ENCODE data around the gene FBXW12.

DNA sequence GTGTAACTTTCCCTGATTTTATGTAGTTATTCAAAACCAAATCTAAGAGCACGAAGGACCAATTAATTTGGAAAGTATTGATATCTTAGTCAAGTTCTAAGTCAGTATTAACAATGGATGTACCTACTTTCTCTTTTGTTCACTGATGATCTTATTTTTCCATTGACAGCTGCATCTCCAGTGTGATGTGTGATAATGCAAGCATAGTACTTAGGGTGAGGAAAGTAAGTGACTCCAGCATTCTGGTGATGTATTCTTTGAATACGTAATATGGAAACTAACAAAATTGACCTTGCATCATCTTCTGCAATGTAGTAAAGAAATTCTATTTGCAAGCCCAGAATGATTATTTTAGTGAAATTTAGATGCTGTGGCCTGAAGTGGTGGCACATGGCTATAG, 22.4 kb downstream of the FBXW12 start:
- TF ChIP-seq CTCF (IDR thresholded peaks at IDR 0.05 in 4 of 5, conservative IDR thresholded peaks at IDR 0.05 in 1 of 5) (no peak), POLR2A (IDR thresholded peaks at IDR 0.05) (no peak)
